Inflammatory macrophage treated with lipopolysaccharide for 1 hour (primary cell): ENCODE measurements around the gene GPC6.

Experiments
- DNase-seq, 2 donors: peaks; one replicate each; pipeline ENCODE4 v3.0.0-alpha.2; 2020 to 2022

The GPC6 gene

GRCh38 chr13:94232956-94233355 lies 1006.3 kb downstream of the GPC6 start:
- peak; percentile 7 for DNase-seq

- peak; percentile 25 to 30 for DNase-seq
Observed at GRCh38 chr13:94233401-94233800, 1006.8 kb downstream of the GPC6 start.

GRCh38 chr13:94233837-94234236 lies 1007.2 kb downstream of the GPC6 start:
- DNase-seq = no peak

GRCh38 chr13:94234738-94235137 lies 1008.1 kb downstream of the GPC6 start:
- DNase-seq = no peak

GRCh38 chr13:94236132-94236531 lies 1009.5 kb downstream of the GPC6 start:
- DNase-seq = no peak

- no peak for DNase-seq
Observed at GRCh38 chr13:94236872-94237271, 1010.3 kb downstream of the GPC6 start.

GRCh38 chr13:94239135-94239534 lies 1012.5 kb downstream of the GPC6 start:
- peak; percentile 72 to 79 for DNase-seq

GRCh38 chr13:94242554-94242953 lies 1015.9 kb downstream of the GPC6 start:
- DNase-seq = no peak

GRCh38 chr13:94243551-94243950 lies 1016.9 kb downstream of the GPC6 start:
- no peak for DNase-seq

- no peak for DNase-seq
Observed at GRCh38 chr13:94246495-94246894, 1019.9 kb downstream of the GPC6 start.

- DNase-seq = no peak
Observed at GRCh38 chr13:94247890-94248289, 1021.3 kb downstream of the GPC6 start.

GRCh38 chr13:94248454-94249228 lies 1022.0 kb downstream of the GPC6 start:
- DNase-seq = no peak

- DNase-seq = no peak
Observed at GRCh38 chr13:94249512-94249911, 1022.9 kb downstream of the GPC6 start.

GRCh38 chr13:94251831-94252608 lies 1025.4 kb downstream of the GPC6 start:
- DNase-seq = no peak

- DNase-seq = no peak
Observed at GRCh38 chr13:94254737-94255136, 1028.1 kb downstream of the GPC6 start.

GRCh38 chr13:94256721-94257120 lies 1030.1 kb downstream of the GPC6 start:
- no peak for DNase-seq

- DNase-seq = no peak
Observed at GRCh38 chr13:94259984-94260383, 1033.4 kb downstream of the GPC6 start.

- DNase-seq = peak; percentile 6 to 20
Observed at GRCh38 chr13:94261163-94261562, 1034.6 kb downstream of the GPC6 start.

GRCh38 chr13:94263038-94263437 lies 1036.4 kb downstream of the GPC6 start:
- DNase-seq = no peak

GRCh38 chr13:94267581-94268366 lies 1041.2 kb downstream of the GPC6 start:
- DNase-seq = no peak

GRCh38 chr13:94268661-94269060 lies 1042.1 kb downstream of the GPC6 start:
- no peak for DNase-seq

GRCh38 chr13:94269557-94269956 lies 1043.0 kb downstream of the GPC6 start:
- DNase-seq = no peak

- no peak for DNase-seq
Observed at GRCh38 chr13:94270556-94270955, 1043.9 kb downstream of the GPC6 start.
